ENCODE measurements around the gene SLC22A16. TPM values are rescaled to one million over a fixed set of nuclear protein-coding genes. Genes with fewer than 3 reads are reported as not detected.

Gene SLC22A16
- total and polyA plus RNA-seq, 4 donors: 0.08 to 22.5 TPM; not detected in 2

DNA sequence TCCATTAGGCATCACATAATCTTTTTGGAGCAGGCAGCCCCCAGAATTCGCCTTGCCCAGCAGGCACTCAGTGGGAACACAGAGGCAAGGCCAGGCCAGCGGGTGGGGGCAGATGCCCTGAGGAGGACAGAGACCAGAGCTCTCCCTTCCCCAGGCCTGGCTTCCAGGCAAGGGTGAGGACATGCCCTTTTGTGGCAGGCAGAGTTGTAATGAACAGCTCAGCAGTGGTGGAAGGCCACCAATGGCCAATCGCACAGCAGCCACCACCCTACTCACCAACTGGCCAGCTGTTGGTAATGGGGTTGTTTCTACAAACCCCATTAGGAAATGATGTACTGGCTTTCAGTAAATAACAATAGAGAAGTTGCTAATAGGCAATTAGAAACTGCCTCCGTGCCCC lies 45.7 kb downstream of the SLC22A16 start (continued):
- TF ChIP-seq, protein P1, sequence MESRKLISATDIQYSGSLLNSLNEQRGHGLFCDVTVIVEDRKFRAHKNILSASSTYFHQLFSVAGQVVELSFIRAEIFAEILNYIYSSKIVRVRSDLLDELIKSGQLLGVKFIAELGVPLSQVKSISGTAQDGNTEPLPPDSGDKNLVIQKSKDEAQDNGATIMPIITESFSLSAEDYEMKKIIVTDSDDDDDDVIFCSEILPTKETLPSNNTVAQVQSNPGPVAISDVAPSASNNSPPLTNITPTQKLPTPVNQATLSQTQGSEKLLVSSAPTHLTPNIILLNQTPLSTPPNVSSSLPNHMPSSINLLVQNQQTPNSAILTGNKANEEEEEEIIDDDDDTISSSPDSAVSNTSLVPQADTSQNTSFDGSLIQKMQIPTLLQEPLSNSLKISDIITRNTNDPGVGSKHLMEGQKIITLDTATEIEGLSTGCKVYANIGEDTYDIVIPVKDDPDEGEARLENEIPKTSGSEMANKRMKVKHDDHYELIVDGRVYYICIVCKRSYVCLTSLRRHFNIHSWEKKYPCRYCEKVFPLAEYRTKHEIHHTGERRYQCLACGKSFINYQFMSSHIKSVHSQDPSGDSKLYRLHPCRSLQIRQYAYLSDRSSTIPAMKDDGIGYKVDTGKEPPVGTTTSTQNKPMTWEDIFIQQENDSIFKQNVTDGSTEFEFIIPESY (IDR thresholded peaks at IDR 0.05): no peak
- no peak for TF ChIP-seq RAD21 (IDR thresholded peaks at IDR 0.05)
- no peak for TF ChIP-seq GABPA (IDR thresholded peaks at IDR 0.05 in 1 of 2, conservative IDR thresholded peaks at IDR 0.05 in 1 of 2)

DNA sequence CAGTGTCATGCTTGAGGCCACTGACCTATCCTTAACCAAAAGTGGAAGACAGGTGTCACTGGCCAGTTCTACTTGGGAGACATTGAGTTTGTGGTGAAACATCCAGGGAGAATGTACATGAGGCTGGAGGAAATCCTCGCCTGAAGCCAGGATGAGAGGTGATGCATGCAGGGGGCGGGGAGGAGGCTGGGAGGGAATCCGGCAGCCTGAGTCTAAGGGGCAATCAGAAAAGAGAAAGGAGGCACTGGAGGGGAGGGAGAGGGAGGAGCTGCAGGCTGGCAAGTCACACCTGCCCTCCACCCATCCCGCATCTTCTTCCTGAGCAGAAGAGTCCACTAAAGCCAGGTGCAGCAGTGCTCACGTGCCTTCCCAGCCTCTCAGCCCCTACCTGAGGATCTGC lies 46.2 kb downstream of the SLC22A16 start:
- 81% methylated on average over 5 of the region's 5 CpGs for WGBS
- Histone ChIP-seq H3K4me1 (ENCODE audit: control insufficient read depth in 4 of 4, insufficient read depth in 4 of 4, low read length in 3 of 4) (peaks cover 1 to 17% (median 8%) of the 10 kb centered on the region in 4 donors), H3K9ac (ENCODE audit: low read depth in 1 of 2, low read length in 2 of 2) (no peak overlapping the region), H3K9me3 (ENCODE audit: control insufficient read depth in 4 of 4, low read length in 3 of 4) (no peaks in the 10 kb centered on the region), H3K27me3 (ENCODE audit: control insufficient read depth in 4 of 4, insufficient read depth in 4 of 4, low read length in 3 of 4) (no peaks in the 10 kb centered on the region), H3K4me3 (ENCODE audit: low read depth in 1 of 3, low read length in 3 of 3) (no peak overlapping the region), H3K36me3 (ENCODE audit: control insufficient read depth in 4 of 4, insufficient read depth in 3 of 4, low read depth in 1 of 4, low read length in 3 of 4) (no peaks in the 10 kb centered on the region), H3K27ac (ENCODE audit: low read depth in 1 of 2, low read length in 2 of 2) (no peak overlapping the region)
- TF ChIP-seq SP1 (IDR thresholded peaks at IDR 0.05) (no peak), YY1 (IDR thresholded peaks at IDR 0.05) (no peak), EGR1 (IDR thresholded peaks at IDR 0.05; ENCODE audit: low read depth in 2 of 2) (no peak), RAD21 (IDR thresholded peaks at IDR 0.05) (no peak), JUND (IDR thresholded peaks at IDR 0.05) (no peak), FOXA2 (IDR thresholded peaks at IDR 0.05) (no peak), GABPA (IDR thresholded peaks at IDR 0.05 in 1 of 2, conservative IDR thresholded peaks at IDR 0.05 in 1 of 2) (no peak), RXRA (IDR thresholded peaks at IDR 0.05) (no peak), FOXA1 (IDR thresholded peaks at IDR 0.05) (no peak)
- TF ChIP-seq, protein P2, sequence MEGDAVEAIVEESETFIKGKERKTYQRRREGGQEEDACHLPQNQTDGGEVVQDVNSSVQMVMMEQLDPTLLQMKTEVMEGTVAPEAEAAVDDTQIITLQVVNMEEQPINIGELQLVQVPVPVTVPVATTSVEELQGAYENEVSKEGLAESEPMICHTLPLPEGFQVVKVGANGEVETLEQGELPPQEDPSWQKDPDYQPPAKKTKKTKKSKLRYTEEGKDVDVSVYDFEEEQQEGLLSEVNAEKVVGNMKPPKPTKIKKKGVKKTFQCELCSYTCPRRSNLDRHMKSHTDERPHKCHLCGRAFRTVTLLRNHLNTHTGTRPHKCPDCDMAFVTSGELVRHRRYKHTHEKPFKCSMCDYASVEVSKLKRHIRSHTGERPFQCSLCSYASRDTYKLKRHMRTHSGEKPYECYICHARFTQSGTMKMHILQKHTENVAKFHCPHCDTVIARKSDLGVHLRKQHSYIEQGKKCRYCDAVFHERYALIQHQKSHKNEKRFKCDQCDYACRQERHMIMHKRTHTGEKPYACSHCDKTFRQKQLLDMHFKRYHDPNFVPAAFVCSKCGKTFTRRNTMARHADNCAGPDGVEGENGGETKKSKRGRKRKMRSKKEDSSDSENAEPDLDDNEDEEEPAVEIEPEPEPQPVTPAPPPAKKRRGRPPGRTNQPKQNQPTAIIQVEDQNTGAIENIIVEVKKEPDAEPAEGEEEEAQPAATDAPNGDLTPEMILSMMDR (IDR thresholded peaks at IDR 0.05; ENCODE audit: low read depth, low read length, missing input control): no peak
- TF ChIP-seq, protein P3, sequence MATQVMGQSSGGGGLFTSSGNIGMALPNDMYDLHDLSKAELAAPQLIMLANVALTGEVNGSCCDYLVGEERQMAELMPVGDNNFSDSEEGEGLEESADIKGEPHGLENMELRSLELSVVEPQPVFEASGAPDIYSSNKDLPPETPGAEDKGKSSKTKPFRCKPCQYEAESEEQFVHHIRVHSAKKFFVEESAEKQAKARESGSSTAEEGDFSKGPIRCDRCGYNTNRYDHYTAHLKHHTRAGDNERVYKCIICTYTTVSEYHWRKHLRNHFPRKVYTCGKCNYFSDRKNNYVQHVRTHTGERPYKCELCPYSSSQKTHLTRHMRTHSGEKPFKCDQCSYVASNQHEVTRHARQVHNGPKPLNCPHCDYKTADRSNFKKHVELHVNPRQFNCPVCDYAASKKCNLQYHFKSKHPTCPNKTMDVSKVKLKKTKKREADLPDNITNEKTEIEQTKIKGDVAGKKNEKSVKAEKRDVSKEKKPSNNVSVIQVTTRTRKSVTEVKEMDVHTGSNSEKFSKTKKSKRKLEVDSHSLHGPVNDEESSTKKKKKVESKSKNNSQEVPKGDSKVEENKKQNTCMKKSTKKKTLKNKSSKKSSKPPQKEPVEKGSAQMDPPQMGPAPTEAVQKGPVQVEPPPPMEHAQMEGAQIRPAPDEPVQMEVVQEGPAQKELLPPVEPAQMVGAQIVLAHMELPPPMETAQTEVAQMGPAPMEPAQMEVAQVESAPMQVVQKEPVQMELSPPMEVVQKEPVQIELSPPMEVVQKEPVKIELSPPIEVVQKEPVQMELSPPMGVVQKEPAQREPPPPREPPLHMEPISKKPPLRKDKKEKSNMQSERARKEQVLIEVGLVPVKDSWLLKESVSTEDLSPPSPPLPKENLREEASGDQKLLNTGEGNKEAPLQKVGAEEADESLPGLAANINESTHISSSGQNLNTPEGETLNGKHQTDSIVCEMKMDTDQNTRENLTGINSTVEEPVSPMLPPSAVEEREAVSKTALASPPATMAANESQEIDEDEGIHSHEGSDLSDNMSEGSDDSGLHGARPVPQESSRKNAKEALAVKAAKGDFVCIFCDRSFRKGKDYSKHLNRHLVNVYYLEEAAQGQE (IDR thresholded peaks at IDR 0.05): no peak
- TF ChIP-seq, protein P1 (IDR thresholded peaks at IDR 0.05): no peak
- TF ChIP-seq, protein P4, sequence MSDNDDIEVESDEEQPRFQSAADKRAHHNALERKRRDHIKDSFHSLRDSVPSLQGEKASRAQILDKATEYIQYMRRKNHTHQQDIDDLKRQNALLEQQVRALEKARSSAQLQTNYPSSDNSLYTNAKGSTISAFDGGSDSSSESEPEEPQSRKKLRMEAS (IDR thresholded peaks at IDR 0.05): no peak
- DNase-seq (ENCODE audit: low spot score): no peak
